Coronary artery (tissue), 2 donors: ENCODE measurements around the gene MAP3K9.

Source experiments
- DNase-seq: peaks from one replicate; pipeline ENCODE4 v3.0.0-alpha.2; 2017; ENCODE audit warnings: low spot score
- H3K27ac ChIP-seq, 2 donors: fragments of 200-600 bp; sonication (generic); one replicate each; pipeline ENCODE4 v1.5.1; 2016 to 2019
- H3K4me3 ChIP-seq: fragments of 200-600 bp; sonication (generic); 2 replicates; pipeline ENCODE4 v1.5.1; 2016; ENCODE audit warnings: mild to moderate bottlenecking, moderate library complexity
- CTCF ChIP-seq: fragments of 200-600 bp; sonication (generic); IDR thresholded peaks from one replicate; pipeline ENCODE4 v1.5.1; 2019; ENCODE audit warnings: antibody characterized with exemption

Gene MAP3K9

GRCh38 chr14:70830998-70831781, 21.9 kb upstream of the MAP3K9 start:
- Histone ChIP-seq H3K4me3 (no peak overlapping the region), H3K27ac (no peak overlapping the region)
- DNase-seq = no peak
- no peak for TF ChIP-seq CTCF

- no peak for DNase-seq
- Histone ChIP-seq H3K27ac (no peak overlapping the region), H3K4me3 (no peak overlapping the region)
- TF ChIP-seq CTCF = no peak
Observed at GRCh38 chr14:70828188-70828587, 18.9 kb upstream of the MAP3K9 start.

GRCh38 chr14:70827752-70828151, 18.4 kb upstream of the MAP3K9 start:
- DNase-seq = no peak
- no peak for TF ChIP-seq CTCF
- Histone ChIP-seq H3K27ac (no peak overlapping the region), H3K4me3 (no peak overlapping the region)

- H3K4me3 ChIP-seq = no peak overlapping the region
- TF ChIP-seq CTCF = no peak
- DNase-seq = no peak
- no peak overlapping the region for H3K27ac ChIP-seq
Observed at GRCh38 chr14:70827347-70827746, 18.0 kb upstream of the MAP3K9 start.

GRCh38 chr14:70823281-70823680, 14.0 kb upstream of the MAP3K9 start:
- DNase-seq = no peak
- TF ChIP-seq CTCF = no peak
- Histone ChIP-seq H3K4me3 (no peak overlapping the region), H3K27ac (no peak overlapping the region)

GRCh38 chr14:70822530-70823185, 13.3 kb upstream of the MAP3K9 start:
- no peak overlapping the region for H3K27ac ChIP-seq
- TF ChIP-seq CTCF = no peak
- no peak for DNase-seq

More at GRCh38 chr14:70822530-70823185, 13.3 kb upstream of the MAP3K9 start:
- H3K4me3 ChIP-seq = peak overlapping the region; percentile 78
